ELR (cell line): ENCODE results near the gene BTBD8.

Source experiments
- DNase-seq: peaks from one replicate; pipeline ENCODE4 v3.0.0-alpha.2; 2015; ENCODE audit warnings: low read depth

Gene BTBD8

DNA sequence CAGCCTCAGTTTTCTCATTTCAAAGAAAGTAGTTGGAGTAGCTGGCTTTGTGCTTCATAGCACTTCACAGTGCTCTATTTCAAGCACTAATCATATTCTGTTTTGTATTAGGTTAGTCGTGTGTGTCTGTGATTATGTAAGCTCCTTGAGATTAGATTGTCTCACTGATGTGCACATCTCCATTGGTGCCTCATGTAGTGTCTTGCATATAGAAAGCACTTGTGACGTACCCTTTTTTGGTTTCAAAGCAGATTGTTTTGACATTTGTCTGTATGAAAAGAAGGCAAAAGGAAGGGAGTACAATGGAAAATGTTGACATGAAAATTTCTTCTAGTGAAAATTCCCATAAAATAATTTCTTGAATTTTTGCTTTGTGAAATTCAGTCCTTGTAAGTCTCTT lies 13.9 kb downstream of the BTBD8 start:
- no peak for DNase-seq

DNA sequence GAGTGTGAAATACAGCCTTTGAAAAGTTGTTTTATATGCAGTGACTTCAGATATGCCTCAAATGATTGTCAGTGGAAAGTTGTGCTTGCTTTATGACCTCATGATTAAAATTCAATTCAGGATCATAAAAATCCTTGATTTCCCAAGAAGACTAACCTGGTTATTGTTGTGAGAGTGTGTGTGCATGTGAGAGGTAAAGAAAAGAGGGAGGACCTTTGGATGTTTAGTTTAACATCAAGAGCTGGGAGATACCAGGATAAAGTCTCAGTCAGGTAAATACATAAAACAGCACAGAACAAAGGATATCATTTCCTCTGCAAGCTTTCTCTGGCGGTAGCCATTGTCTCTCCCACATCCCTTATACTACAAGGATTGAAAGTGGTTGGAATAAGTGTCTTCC lies 14.4 kb downstream of the BTBD8 start:
- DNase-seq: no peak

DNA sequence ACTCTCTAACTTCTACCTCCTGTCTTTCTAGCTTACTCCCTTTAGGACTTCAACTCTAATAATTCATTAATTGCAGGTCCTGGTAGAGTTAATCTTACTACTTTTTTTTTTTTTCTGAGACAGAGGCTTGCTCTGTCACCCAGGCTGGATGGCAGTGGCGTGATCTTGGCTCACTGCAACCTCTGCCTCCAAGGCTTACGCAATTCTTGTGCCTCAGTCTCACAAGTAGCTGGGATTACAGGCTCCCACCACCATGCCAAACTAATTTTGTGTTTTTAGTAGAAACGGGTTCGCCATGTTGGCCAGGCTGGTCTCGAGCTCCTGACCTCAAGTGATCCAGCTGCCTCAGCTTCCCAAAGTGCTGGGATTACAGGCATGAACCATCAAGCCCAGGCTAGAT lies 15.7 kb downstream of the BTBD8 start:
- DNase-seq: no peak

DNA sequence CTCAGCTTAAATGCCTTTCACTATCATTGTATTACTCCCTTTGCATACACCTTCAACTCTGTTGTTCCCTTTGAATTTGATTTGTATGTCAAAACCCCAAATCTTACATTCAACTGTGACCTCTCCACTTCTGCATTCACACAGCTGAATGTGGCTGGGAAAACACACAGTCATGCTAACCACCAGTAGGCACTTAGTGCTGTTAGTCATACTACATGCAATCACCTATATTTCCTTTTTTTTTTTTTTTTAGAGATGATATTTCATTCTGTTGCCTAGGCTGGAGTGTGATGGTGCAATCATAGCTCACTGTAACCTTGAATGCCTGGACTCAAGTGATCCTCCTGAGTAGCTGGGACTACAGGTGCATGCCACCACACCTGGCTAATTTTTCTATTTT lies 16.2 kb downstream of the BTBD8 start:
- DNase-seq: peak; percentile 50

DNA sequence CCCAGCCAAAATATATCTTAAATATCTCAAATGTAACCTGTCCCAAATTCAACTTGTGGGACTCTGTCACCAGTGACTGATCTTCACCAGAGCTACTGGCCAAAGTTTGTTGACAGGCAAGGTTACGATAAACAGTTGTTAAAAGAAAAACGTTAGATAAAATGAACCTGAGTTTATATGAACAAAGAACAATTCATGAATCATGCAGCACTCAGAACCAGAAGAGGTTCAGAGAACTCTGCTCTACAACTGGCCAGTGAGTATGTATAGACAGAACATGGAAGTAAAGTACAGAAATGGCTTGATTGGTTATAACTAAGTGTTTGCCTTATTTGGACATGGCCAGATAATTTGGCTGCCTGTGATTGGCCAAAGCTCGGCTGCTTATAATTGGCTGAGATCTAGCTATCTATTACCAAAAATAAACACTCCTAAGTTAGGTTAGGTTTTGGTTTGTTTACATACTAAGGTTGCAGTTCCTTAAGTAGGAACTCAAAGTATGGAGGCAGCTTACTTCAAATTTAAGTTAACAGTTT lies 25.5 kb downstream of the BTBD8 start:
- no peak for DNase-seq

DNA sequence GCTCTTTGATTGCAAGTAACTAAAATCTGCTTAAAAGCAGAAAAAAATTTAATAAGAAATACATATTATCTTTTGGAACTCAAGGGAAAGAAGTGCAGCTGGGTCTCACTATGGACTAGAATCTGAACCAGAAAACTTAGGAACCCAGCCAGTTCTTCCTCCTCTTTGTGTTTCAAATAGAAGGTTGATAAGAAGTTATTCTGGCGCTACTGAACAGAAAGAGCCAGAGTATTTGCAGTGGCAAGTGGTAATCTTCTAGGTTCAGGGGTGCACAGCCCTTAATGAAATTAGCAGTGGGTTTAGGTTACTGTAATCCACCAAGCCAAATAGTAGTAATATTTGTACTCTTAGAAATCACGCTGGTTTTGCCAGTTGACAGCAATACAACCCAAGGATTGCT lies 28.5 kb downstream of the BTBD8 start:
- no peak for DNase-seq

DNA sequence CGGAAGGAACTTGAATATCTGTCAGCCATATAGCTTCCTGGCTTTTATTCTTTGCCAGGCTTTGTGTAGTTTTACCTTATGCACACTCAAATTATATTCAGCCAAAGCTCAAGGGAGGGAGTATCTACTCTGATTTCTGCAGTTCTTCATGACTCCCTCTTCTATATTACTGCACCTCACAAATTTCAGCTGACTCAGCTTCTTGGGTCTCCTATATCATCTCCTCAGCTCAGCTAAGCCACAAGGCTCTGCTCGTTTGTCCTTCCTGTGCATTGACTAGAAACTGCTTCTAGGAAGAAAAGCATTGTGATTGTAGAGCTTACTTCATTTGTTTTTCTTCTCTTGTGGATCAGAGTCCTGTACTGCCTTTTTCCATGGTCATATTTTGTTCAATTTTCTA lies 37.4 kb downstream of the BTBD8 start:
- no peak for DNase-seq

DNA sequence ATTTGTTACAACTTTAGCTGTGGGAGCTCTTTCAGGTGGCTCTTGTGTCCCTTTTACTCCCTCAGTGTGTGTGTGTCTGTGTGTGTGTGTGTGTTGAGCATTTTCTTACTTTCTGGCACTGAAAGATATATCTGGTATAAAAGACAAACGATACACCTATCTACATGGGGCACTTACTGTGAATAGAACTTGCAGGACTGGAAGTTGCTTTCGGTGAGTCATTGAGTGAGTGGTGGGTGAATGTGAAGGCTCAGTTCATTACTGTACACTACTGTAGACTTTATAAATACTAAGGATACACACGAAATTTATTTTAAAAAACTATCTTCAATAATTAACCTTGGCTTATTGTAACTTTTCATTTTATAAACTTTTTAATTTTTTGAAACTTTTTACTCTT lies 38.7 kb downstream of the BTBD8 start:
- DNase-seq: peak; percentile 77

DNA sequence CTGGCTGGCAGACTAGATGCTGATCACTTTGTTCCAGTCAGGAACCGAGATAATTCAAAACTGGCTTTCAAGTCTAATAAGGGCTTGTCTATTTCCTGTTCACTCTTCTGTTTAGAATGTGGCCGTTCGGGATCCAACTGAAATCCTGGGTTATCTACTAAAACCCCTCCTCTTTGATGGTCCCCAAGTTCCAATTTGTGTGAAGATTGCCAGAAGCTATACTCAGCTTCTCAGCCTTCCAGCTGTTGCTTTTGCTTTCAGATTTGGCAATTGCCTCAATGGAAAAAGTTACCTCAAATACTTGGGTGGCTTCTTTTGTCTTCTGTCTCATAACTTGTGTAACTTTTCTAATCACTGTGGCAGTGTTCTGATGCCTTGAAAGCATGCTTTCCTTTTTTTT lies 43.7 kb downstream of the BTBD8 start:
- DNase-seq: no peak

DNA sequence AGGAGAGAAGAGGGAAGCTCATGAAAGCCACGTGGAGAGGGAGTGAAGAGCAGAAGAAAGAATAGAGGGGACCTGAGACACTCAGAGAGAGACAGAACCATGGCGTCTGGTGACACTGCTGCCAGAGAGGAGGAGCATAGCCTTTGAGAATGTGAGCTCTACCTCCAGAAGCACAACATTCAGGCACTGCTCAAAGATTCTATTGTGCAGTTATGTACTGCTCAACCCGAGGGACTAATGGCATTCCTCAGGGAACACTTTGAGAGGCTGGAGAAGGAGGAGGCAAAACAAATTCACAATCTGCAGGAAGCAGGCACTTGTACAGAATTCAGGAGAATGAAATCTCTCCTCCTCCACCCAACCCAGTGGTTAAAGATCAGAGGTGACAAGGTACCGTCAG lies 45.1 kb downstream of the BTBD8 start:
- no peak for DNase-seq

DNA sequence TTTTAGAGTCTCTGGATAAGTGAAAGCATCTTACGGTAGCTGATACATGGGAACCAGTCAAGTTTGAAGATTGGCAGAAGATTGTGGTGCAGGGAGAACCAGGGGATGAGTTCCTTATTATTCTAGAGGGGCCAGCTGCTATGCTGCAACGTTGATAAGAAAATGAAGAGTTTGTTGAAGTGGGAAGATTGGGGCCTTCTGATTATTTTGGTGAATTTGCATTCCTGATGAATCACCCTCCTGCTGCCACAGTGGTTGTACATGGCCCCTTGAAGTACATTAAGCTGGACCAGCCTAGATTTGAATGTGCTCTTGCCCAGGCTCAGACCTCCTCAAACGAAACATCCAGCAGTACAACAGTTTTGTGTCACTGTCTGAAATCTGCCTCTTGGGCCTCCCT lies 45.9 kb downstream of the BTBD8 start:
- no peak for DNase-seq

DNA sequence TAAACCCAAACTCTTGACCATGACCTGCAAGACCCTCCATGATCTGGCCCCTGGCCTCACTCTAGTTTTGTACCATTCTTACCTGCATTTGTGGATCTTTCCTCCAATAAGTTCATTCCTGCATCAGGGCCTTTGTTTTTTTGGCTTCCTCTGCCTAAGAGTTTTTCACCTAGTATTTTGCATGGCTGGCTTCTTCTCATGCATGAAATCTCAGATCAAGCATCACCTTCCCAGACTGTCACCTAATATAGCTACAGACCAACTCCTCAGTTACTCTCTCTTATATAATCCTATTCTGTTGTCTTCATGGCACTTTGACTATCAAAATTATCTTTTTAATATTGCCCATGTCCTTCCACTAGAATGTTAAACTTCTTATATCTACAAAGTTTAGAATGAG lies 54.2 kb downstream of the BTBD8 start:
- DNase-seq: no peak

DNA sequence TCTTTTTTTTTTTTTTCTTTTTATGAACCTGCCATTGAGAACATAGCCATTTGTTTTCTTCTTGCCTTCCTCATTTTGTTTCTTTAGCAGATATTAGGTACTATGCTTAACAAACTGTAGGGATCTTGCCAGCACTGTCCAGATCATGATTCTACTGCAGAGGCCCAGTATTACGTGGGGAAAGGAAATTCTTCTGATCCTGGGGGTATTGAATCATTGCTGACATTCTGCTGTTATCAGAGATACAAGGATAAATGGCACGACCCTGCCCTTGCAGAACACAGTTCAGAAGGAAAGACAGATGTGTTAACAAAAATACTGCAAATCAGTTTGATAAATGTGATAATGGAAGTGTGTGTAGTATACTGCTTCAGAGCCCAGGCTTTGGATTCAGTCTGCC lies 56.2 kb downstream of the BTBD8 start:
- DNase-seq: no peak

DNA sequence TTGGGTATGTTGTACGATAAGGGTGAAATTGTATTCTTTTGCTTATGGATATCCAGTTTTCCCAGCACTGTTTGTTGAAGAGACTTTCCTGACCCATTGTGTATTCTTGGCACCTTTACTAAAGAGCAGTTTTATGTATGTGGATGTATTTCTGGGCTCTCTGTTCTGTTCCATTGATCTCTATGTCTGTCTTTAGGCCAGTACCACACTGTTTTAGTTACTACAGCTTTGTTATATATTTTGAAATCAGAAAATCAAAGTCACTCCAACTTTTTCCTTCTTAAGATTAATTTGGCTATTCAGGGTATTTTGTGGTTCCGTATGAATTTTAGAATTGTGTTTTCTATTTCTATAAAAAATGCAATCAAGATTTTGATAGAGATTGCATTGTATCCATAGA lies 74.8 kb downstream of the BTBD8 start:
- DNase-seq: no peak

DNA sequence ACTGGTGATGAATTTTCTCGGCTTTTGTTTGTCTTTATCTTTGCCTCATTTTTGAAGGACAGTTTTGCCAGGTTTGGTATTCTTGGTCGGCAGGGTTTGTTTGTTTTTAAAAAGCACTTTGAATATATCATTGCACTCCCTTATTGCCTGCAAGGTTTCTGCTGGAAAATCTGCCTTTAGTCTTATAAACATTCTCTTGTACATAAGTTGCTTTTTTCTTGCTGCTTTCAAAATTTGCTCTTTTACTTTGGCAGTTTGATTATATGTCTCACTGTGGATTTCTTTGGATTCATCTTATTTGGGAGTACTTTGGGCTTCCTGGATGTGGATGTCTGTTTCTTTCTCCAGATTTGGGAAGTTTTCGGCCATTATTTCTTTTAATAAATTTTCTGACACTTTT lies 79.4 kb downstream of the BTBD8 start:
- no peak for DNase-seq

DNA sequence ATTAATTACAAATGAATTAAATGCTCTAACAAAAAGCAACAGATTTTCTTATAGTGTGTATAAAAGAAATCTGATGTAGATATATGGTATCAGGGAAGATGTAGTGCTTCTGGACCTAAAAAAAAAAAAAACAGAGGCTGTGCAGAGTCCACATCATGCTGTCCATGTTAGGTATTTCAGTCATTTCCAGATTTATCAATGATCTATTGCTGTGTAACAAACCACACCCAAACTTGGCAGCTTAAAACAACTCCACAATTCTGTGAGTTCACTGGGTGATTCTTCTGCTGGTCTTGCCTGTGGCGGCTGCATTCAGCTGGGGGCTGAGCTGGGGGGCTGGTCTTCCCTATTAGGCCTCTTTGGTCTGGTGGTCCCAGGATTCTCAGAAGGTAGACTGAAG lies 85.2 kb downstream of the BTBD8 start:
- DNase-seq: no peak

DNA sequence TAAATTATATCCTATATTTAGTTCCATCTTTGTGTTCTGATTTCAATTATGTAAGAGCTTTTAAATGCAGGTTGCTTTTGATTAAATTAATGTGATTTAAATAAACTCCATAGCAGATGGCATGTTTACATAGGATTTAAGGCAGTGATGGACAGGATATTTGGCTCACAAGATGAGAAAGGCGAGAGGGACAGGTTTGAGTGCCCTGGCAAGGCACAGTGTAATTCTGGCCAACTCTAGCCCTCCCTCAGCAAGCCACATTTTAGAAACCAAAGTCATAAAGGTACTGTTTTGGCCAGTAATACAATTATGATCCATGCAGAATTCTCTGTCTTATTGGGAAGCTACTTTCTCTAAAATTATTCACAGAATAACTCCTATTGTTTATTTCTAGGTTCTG lies 87.0 kb downstream of the BTBD8 start:
- DNase-seq: no peak

DNA sequence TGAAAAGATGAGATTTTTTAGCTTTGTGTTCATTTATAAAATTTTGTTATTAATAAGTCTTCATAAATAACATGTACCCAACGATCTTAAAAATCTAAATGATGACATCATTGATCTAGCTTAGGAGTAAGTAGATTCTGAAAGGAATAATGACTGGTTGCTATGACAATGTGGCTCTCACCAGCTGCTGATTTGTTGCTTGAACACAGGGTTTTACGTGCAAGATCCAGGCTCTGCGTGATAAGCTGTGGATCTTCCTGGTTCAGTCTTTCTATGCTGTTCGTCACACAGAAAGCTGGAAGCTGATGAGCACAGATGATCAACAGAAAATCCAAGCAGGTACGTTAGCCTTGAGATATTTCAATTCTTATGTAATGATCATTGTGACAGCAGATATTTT lies 88.5 kb downstream of the BTBD8 start:
- DNase-seq: no peak

DNA sequence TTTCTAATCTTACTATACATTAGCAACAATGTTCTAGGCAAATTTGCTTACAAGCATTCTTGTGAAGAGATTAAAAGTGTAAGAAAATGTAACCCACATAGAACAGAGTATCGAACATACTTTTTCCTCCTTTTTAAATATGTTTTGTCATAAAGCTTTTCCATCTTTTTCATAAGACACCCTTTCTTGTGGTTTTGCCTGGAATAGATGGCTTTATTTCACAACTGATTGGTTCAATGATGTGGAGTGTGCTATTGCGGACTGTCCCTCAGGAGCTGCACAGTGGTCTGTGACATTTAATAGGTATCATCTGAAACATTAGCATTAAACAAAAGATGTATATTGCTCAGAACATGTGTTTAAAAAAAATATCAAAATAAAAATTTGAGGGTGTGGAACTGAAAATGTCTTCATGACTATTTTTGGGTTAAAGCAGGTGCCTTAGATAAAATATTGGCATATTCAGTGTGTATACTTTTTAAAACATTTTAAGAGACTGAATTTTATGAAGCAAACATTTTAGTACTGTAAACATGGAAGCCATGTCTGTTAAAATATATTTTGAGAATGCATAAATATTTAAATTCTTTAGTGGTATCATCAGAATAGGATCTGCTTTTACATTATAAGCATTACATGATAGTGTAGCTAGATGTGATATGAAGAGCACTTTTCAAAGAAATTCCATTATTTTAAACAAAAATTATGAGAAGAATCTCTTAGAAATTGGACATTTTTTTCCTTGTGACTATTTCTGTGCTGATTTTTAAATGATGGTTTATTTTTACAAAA lies 89.3 kb downstream of the BTBD8 start:
- DNase-seq: no peak

DNA sequence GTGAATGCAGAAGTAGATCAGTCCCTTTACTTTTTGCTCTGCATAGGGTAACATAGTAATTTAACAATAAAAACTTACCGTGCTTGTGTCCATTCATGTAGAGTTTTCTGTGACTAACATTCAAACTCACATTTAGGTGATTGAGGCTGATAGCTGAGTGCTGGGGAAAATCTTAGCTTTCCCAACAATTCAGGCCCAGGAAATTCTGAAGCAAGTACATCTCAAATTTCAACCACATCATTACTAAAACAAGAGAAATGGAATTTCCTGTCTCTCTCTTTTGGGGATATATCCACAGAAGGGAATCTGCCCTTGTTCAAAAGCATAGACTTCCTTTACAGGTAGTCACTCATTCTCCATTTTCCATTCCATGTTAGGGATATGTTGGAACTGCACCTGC lies 104.5 kb downstream of the BTBD8 start:
- DNase-seq: peak; percentile 77

DNA sequence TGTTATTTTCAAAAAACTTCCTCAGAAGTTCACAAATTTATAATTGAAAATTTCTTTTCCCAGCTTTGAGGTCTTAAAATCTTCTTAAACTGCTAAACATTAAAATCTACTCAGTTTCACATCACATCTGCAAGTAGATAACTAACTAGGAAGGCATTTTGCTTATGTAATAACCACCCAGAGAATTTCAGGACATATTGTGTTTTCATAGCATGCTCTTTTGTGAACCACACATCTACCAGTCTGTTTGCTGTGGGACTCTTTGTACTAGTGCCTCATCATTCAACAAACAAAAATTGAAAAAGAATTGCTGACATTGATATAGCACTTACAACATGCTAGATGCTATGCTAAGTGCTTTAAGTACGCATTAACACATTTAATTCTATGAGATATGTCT lies 105.9 kb downstream of the BTBD8 start:
- peak; percentile 24 for DNase-seq

DNA sequence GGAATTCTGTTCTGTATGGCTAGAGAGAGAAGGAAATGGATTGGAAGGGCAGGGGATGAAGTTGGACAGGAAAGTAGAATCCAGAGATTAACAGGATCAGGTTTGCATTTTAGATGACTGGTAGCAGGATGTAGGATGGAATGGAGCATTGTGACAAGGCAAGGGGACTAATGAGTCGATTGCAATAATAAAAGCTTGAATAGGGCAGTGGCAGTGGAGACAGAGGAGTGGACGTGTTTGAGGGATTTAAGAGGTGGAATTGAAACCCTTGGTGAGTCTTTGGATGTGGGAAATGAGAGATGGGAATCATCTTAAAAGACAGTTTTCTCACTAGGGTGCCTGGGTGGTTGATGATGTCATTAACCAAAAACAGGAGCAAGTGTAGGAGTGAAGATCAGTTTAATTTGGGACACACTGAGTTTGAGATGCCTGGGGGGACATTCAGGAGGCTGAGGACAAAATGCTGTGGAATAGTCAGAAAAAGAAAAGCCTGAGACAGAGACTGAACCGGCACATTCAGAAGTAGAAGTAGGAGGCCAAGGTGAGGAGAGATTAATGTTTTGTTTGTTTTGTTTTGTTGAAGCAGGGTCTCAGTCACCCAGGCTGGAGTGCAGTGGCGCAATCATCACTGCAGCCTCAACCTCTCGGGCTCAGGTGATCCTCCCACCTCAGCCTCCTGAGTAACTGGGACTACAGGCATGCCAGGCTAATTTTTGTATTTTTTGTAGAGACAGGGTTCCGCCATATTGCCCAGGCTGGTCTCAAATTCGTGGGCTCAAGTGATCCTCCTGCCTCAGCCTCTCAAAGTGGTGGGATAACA lies 108.5 kb downstream of the BTBD8 start:
- DNase-seq: no peak

DNA sequence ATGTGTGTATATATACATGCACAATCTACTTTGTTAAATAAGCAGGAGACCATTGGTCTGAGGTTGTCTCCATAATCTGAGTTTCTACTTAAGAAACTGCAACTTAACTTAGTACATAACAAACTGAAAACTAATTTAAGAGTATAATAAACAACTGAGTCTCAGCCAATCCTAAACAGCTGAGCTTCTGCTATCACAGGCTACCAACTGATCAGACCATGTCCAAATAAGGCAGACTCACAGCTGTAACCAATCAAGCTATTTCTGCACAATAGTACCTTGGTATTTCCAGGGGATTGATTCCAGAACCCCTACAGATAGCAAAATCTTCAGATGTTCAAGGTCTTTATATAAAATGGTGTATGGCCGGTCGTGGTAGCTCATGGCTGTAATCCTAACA lies 111.6 kb downstream of the BTBD8 start:
- no peak for DNase-seq
